ENCODE measurements around the gene FSIP1. TPM values are rescaled to one million over a fixed set of nuclear protein-coding genes. Genes with fewer than 3 reads are reported as not detected.

FSIP1 gene
- total RNA-seq, 1 donor from 2014 or later: 2.5 TPM

- Histone ChIP-seq H3K4me3 (no peak overlapping the region), H3K27me3 (no peaks in the 10 kb centered on the region), H3K9me3 (ENCODE audit: low read depth) (no peaks in the 10 kb centered on the region), H3K4me1 (peaks cover 19% of the 10 kb centered on the region), H3K36me3 (no peaks in the 10 kb centered on the region), H2AFZ (replicated peaks) (no peak overlapping the region), H3K4me2 (no peak overlapping the region), H3K79me2 (ENCODE audit: low read depth) (no peaks in the 10 kb centered on the region), H3K27ac (no peak overlapping the region), H3F3A (ENCODE audit: low read depth) (no peaks in the 10 kb centered on the region), H3K9ac (no peak overlapping the region), H4K20me1 (ENCODE audit: low read depth) (no peaks in the 10 kb centered on the region)
- Mint-ChIP-seq H3K4me1 (peaks cover 30% of the 10 kb centered on the region), H3K27ac (no peak overlapping the region), H3K4me3 (no peak overlapping the region), H3K9me3 (no peaks in the 10 kb centered on the region), H3K27me3 (ENCODE audit: insufficient read depth, low read depth) (peaks cover 2% of the 10 kb centered on the region), H3K36me3 (no peaks in the 10 kb centered on the region)
- DNase-seq (ENCODE audit: low spot score): no peak
- TF ChIP-seq EZH2 (IDR thresholded peaks at IDR 0.05): no peak
- no peak for TF ChIP-seq EZH2phosphoT487 (IDR thresholded peaks at IDR 0.05)
- TF ChIP-seq CTCF (IDR thresholded peaks at IDR 0.05): no peak
Measured at GRCh38 chr15:39646425-39646824, 136.2 kb downstream of the FSIP1 start.

- TF ChIP-seq EZH2phosphoT487 (IDR thresholded peaks at IDR 0.05) (no peak), CTCF (IDR thresholded peaks at IDR 0.05) (no peak)
- Mint-ChIP-seq H3K27me3 (ENCODE audit: insufficient read depth, low read depth) (peaks cover 2% of the 10 kb centered on the region), H3K27ac (no peak overlapping the region)
Measured at GRCh38 chr15:39645976-39646257, 136.7 kb downstream of the FSIP1 start.

GRCh38 chr15:39645138-39645975 is 137.3 kb downstream of the FSIP1 start:
- Histone ChIP-seq H3K9ac (no peak overlapping the region), H3K4me3 (no peak overlapping the region), H4K20me1 (ENCODE audit: low read depth) (no peaks in the 10 kb centered on the region), H3K27ac (no peak overlapping the region), H3K27me3 (no peaks in the 10 kb centered on the region), H3K36me3 (no peaks in the 10 kb centered on the region), H3K79me2 (ENCODE audit: low read depth) (no peaks in the 10 kb centered on the region), H3K4me1 (peaks cover 19% of the 10 kb centered on the region), H3F3A (ENCODE audit: low read depth) (no peaks in the 10 kb centered on the region), H3K9me3 (ENCODE audit: low read depth) (no peaks in the 10 kb centered on the region), H2AFZ (replicated peaks) (peak overlapping the region; percentile 66), H3K4me2 (no peak overlapping the region)
- Mint-ChIP-seq H3K9me3 (no peaks in the 10 kb centered on the region), H3K36me3 (no peaks in the 10 kb centered on the region), H3K4me1 (peaks cover 41% of the 10 kb centered on the region), H3K4me3 (no peak overlapping the region), H3K27me3 (ENCODE audit: insufficient read depth, low read depth) (peaks cover 2% of the 10 kb centered on the region), H3K27ac (no peak overlapping the region)
- TF ChIP-seq EZH2phosphoT487 (IDR thresholded peaks at IDR 0.05) (no peak), EZH2 (IDR thresholded peaks at IDR 0.05) (no peak), CTCF (IDR thresholded peaks at IDR 0.05) (no peak)
- no peak for DNase-seq (ENCODE audit: low spot score)

More at GRCh38 chr15:39645976-39646257, 136.7 kb downstream of the FSIP1 start:
- no peak for DNase-seq (ENCODE audit: low spot score)
- Histone ChIP-seq H3K4me3 (no peak overlapping the region), H3K4me2 (no peak overlapping the region), H3K4me1 (peaks cover 19% of the 10 kb centered on the region), H2AFZ (replicated peaks) (no peak overlapping the region), H3K9ac (no peak overlapping the region), H3F3A (ENCODE audit: low read depth) (no peaks in the 10 kb centered on the region), H3K27ac (no peak overlapping the region), H3K9me3 (ENCODE audit: low read depth) (no peaks in the 10 kb centered on the region), H3K79me2 (ENCODE audit: low read depth) (no peaks in the 10 kb centered on the region), H3K27me3 (no peaks in the 10 kb centered on the region), H4K20me1 (ENCODE audit: low read depth) (no peaks in the 10 kb centered on the region), H3K36me3 (no peaks in the 10 kb centered on the region)
- Mint-ChIP-seq H3K4me3 (no peak overlapping the region), H3K9me3 (no peaks in the 10 kb centered on the region), H3K4me1 (peaks cover 35% of the 10 kb centered on the region), H3K36me3 (no peaks in the 10 kb centered on the region)

All from neural progenitor cell (in vitro differentiated cells).